Measurements from ENCODE around the gene CHST12. TPM values are rescaled to one million over a fixed set of nuclear protein-coding genes. Genes with fewer than 3 reads are reported as not detected.
"Not testable (repeated sequence)": the region's sequence is repeated elsewhere in the genome, so short reads cannot be mapped to it uniquely, and the experiment has no call there.

CHST12 gene
- total RNA-seq, 2 experiments from 2014 or later, result 64.6 to 65.1 TPM

- Mint-ChIP-seq H3K4me1 (no peaks in the 10 kb centered on the region), H3K36me3 (ENCODE audit: low read depth) (peaks cover 49% of the 10 kb centered on the region), H3K27ac (no peak overlapping the region), H3K27me3 (no peaks in the 10 kb centered on the region), H3K4me3 (no peak overlapping the region), H3K9me3 (no peaks in the 10 kb centered on the region)
- no peak for DNase-seq
- POLR2A ChIA-PET, result no interaction called here
- CTCF ChIA-PET, result no interaction called here
Observed at GRCh38 chr7:2381227-2381626, 22.2 kb upstream of the CHST12 start.

- ChIA-PET POLR2A (no interaction called here), CTCF (interaction anchor here (0.6 kb wide), 1 partner anchor 87 kb away, joined by 3 read pairs; no protein-coding TSS in a partner anchor)
- H3K9me3 Mint-ChIP-seq, result no peaks in the 10 kb centered on the region
Observed at GRCh38 chr7:2381881-2382509, 21.4 kb upstream of the CHST12 start.

GRCh38 chr7:2383543-2384274 lies 19.7 kb upstream of the CHST12 start:
- ChIA-PET POLR2A (interaction anchor here (0.6 kb wide), 1 partner anchor 15 kb away, joined by 3 read pairs; no protein-coding TSS in a partner anchor), CTCF (interaction anchor here (0.9 to 1.3 kb wide), 2 partner anchors 85 to 87 kb away, joined by 3 to 10 read pairs; no protein-coding TSS in a partner anchor)
- Mint-ChIP-seq H3K9me3 (no peaks in the 10 kb centered on the region), H3K4me3 (no peak overlapping the region), H3K4me1 (no peaks in the 10 kb centered on the region), H3K27me3 (no peaks in the 10 kb centered on the region), H3K27ac (no peak overlapping the region), H3K36me3 (ENCODE audit: low read depth) (peaks cover 29% of the 10 kb centered on the region)
- no peak for DNase-seq

More at GRCh38 chr7:2381881-2382509, 21.4 kb upstream of the CHST12 start:
- no peaks in the 10 kb centered on the region for H3K27me3 Mint-ChIP-seq
- H3K36me3 Mint-ChIP-seq (ENCODE audit: low read depth), result peaks cover 43% of the 10 kb centered on the region
- DNase-seq, result no peak
- H3K4me3 Mint-ChIP-seq, result no peak overlapping the region
- H3K4me1 Mint-ChIP-seq, result no peaks in the 10 kb centered on the region
- H3K27ac Mint-ChIP-seq, result no peak overlapping the region

- ChIA-PET POLR2A (interaction anchor here (0.6 kb wide), 1 partner anchor 16 kb away, joined by 3 read pairs; no protein-coding TSS in a partner anchor), CTCF (interaction anchor here (0.9 to 1.3 kb wide), 2 partner anchors 84 to 86 kb away, joined by 3 to 10 read pairs; no protein-coding TSS in a partner anchor)
- Mint-ChIP-seq H3K4me1 (no peaks in the 10 kb centered on the region), H3K9me3 (no peaks in the 10 kb centered on the region), H3K27ac (no peak overlapping the region), H3K4me3 (no peak overlapping the region), H3K36me3 (ENCODE audit: low read depth) (peaks cover 20% of the 10 kb centered on the region), H3K27me3 (no peaks in the 10 kb centered on the region)
- DNase-seq, result no peak
Observed at GRCh38 chr7:2384354-2385243, 18.8 kb upstream of the CHST12 start.

- H3K27me3 Mint-ChIP-seq; POLR2A ChIA-PET; H3K27ac Mint-ChIP-seq; H3K9me3 Mint-ChIP-seq; H3K4me3 Mint-ChIP-seq; DNase-seq; H3K36me3 Mint-ChIP-seq (ENCODE audit: low read depth); H3K4me1 Mint-ChIP-seq: not testable (repeated sequence)
- CTCF ChIA-PET, result interaction anchor here (1.6 kb wide), 1 partner anchor 83 kb away, joined by 4 read pairs; no protein-coding TSS in a partner anchor
Observed at GRCh38 chr7:2386122-2386521, 17.3 kb upstream of the CHST12 start.

GRCh38 chr7:2386964-2387669 lies 16.3 kb upstream of the CHST12 start:
- CTCF ChIA-PET, result interaction anchor here (1.6 kb wide), 1 partner anchor 82 kb away, joined by 4 read pairs; no protein-coding TSS in a partner anchor
- DNase-seq, result no peak
- H3K4me3 Mint-ChIP-seq, result no peak overlapping the region
- no peaks in the 10 kb centered on the region for H3K27me3 Mint-ChIP-seq
- H3K27ac Mint-ChIP-seq, result no peak overlapping the region
- H3K36me3 Mint-ChIP-seq (ENCODE audit: low read depth), result peaks cover 2% of the 10 kb centered on the region
- no peaks in the 10 kb centered on the region for H3K9me3 Mint-ChIP-seq
- POLR2A ChIA-PET, result no interaction called here
- H3K4me1 Mint-ChIP-seq, result no peaks in the 10 kb centered on the region

- DNase-seq, result no peak
- Mint-ChIP-seq H3K36me3 (ENCODE audit: low read depth) (peaks cover 2% of the 10 kb centered on the region), H3K9me3 (no peaks in the 10 kb centered on the region), H3K27ac (no peak overlapping the region), H3K27me3 (no peaks in the 10 kb centered on the region), H3K4me1 (peaks cover 1% of the 10 kb centered on the region), H3K4me3 (no peak overlapping the region)
- ChIA-PET CTCF (no interaction called here), POLR2A (no interaction called here)
Observed at GRCh38 chr7:2387897-2388636, 15.3 kb upstream of the CHST12 start.

GRCh38 chr7:2388637-2388954 lies 14.8 kb upstream of the CHST12 start:
- ChIA-PET POLR2A (no interaction called here), CTCF (no interaction called here)
- DNase-seq, result no peak
- Mint-ChIP-seq H3K36me3 (ENCODE audit: low read depth) (peaks cover 2% of the 10 kb centered on the region), H3K27me3 (no peaks in the 10 kb centered on the region), H3K4me1 (peaks cover 3% of the 10 kb centered on the region), H3K9me3 (no peaks in the 10 kb centered on the region), H3K4me3 (no peak overlapping the region), H3K27ac (no peak overlapping the region)

- H3K4me3 Mint-ChIP-seq; H3K36me3 Mint-ChIP-seq (ENCODE audit: low read depth); H3K27ac Mint-ChIP-seq; H3K9me3 Mint-ChIP-seq; H3K27me3 Mint-ChIP-seq; DNase-seq; CTCF ChIA-PET; H3K4me1 Mint-ChIP-seq; POLR2A ChIA-PET: not testable (repeated sequence)
Observed at GRCh38 chr7:2390020-2390816, 13.2 kb upstream of the CHST12 start.

- POLR2A ChIA-PET, result interaction anchor here (1.6 kb wide), 1 partner anchor 12 kb away, joined by 4 read pairs; no protein-coding TSS in a partner anchor
- CTCF ChIA-PET, result interaction anchor here (1.4 kb wide), 1 partner anchor 9 kb away, joined by 3 read pairs; the partner anchor contains the start of gene CHST12
- no peaks in the 10 kb centered on the region for H3K9me3 Mint-ChIP-seq
Observed at GRCh38 chr7:2393706-2394105, 9.7 kb upstream of the CHST12 start.

GRCh38 chr7:2394566-2395082 lies 8.8 kb upstream of the CHST12 start:
- H3K27ac Mint-ChIP-seq, result no peak overlapping the region
- peaks cover 12% of the 10 kb centered on the region for H3K4me1 Mint-ChIP-seq
- H3K27me3 Mint-ChIP-seq, result no peaks in the 10 kb centered on the region
- H3K9me3 Mint-ChIP-seq, result no peaks in the 10 kb centered on the region
- H3K4me3 Mint-ChIP-seq, result no peak overlapping the region
- no peaks in the 10 kb centered on the region for H3K36me3 Mint-ChIP-seq (ENCODE audit: low read depth)
- POLR2A ChIA-PET, result no interaction called here
- CTCF ChIA-PET, result interaction anchor here (1.4 kb wide), 1 partner anchor 8 kb away, joined by 3 read pairs; the partner anchor contains the start of gene CHST12
- DNase-seq, result no peak

More at GRCh38 chr7:2393706-2394105, 9.7 kb upstream of the CHST12 start:
- Mint-ChIP-seq H3K4me3 (no peak overlapping the region), H3K27me3 (no peaks in the 10 kb centered on the region), H3K4me1 (peaks cover 9% of the 10 kb centered on the region), H3K27ac (no peak overlapping the region), H3K36me3 (ENCODE audit: low read depth) (no peaks in the 10 kb centered on the region)
- DNase-seq, result no peak

All from activated CD4-positive, alpha-beta memory T cell treated with anti-CD3 and anti-CD28 coated beads, Interleukin-2, amount 10 ng/mL, durations not matched to agents 7 days and 5 days (primary cell).